Measurements from ENCODE around the gene CCL19. TPM values are rescaled to one million over a fixed set of nuclear protein-coding genes. Genes with fewer than 3 reads are reported as not detected.

The CCL19 gene
- total RNA-seq, 1 experiment from 2014 or later: not detected

DNA sequence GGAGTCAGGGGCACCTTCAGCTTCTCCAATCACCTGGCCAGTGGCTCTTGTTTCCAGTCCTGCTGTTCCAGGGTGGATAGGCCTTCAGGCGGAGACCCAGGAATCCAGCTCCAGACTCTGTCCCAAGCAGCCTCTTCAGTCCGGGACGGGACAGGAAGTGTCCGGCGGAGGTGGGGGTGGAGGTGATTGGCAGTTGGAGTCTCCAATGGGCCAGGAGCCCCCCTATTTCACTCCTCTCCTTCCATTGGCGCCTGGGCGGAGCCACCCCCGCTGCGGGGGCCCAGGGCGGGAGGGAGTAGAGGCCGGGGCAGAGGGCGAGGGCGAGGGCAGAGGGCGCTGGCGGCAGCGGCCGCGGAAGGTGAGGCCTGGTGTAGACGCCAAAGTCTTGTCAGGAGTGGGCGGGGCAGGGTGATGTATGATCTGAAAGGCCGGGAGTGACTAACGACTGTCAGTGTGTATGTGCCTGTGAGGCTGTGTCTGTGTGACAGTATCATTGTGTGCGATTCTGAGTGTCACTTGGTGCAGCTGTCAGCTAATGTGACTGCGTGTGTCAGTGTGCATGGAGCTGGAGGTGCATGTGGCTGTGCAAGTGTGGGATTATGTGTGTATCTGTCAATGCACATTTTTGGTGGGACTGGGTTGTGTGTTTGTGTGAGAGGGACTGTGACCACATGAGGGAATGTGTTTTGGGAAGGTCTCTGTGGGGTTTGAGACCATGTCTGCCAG is 39.0 kb downstream of the CCL19 start, which contains the start of gene IL11RA:
IL11RA (plus strand) TSS at position 310 of the 726 bp plus-strand sequence. CDS start 3,033 bp downstream, outside the sequence.
- no TSS peak for BruUV-seq (replicated peaks)
- peaks cover 30% of the 10 kb centered on the region for H3K4me1 ChIP-seq
- no peaks in the 10 kb centered on the region for H3K27me3 ChIP-seq (replicated peaks; ENCODE audit: control insufficient read depth, insufficient read depth, low read length)
- H3K27me3 Mint-ChIP-seq (ENCODE audit: insufficient read depth, unreplicated experiment): no peaks in the 10 kb centered on the region
- no peaks in the 10 kb centered on the region for H3K9me3 ChIP-seq
- no peaks in the 10 kb centered on the region for H3K9me3 Mint-ChIP-seq (ENCODE audit: unreplicated experiment)
- CTCF ChIA-PET: interaction anchor here (1.4 kb wide), 3 partner anchors 10 to 18 kb away, joined by 4 to 5 read pairs (median 5); partner anchors contain the start of gene SIGMAR1
- H3K4me1 Mint-ChIP-seq (ENCODE audit: low read depth, unreplicated experiment): peaks cover 30% of the 10 kb centered on the region
- H3K36me3 ChIP-seq (ENCODE audit: control insufficient read depth, insufficient read depth, low read length): no peaks in the 10 kb centered on the region
- DNase-seq: peak; percentile 97 to 98
- intact Hi-C loops (cut with micrococcal nuclease; ENCODE audit: unreplicated experiment): loop anchor here (1.0 to 10.0 kb wide), 4 partner anchors 8 to 53 kb away; partner anchors contain the start of gene SIGMAR1
- H3K4me3 ChIP-seq (ENCODE audit: low read depth, low read length): peak within 1 kb of the TSS; percentile 31
- peak within 1 kb of the TSS; percentile 62 for H3K27ac Mint-ChIP-seq (ENCODE audit: unreplicated experiment)
- peaks cover 28% of the 10 kb centered on the region for H3K36me3 Mint-ChIP-seq (ENCODE audit: insufficient read depth, unreplicated experiment)
- POLR2A ChIA-PET: interaction anchor here (0.7 to 2.6 kb wide), 4 partner anchors 13 to 129 kb away, joined by 3 to 11 read pairs (median 4); partner anchors contain the start of gene SIGMAR1
- H3K4me3 Mint-ChIP-seq (ENCODE audit: unreplicated experiment): peak within 1 kb of the TSS; percentile 66
- TF ChIP-seq CTCF (IDR thresholded peaks at IDR 0.05; ENCODE audit: insufficient read depth in 1 of 2, low read depth in 1 of 2, low read length in 1 of 2, severe bottlenecking in 1 of 2, unreplicated experiment in 1 of 2): peak in 1 of 2 experiments; percentile 20

- DNase-seq: no peak
- H3K4me1 Mint-ChIP-seq (ENCODE audit: low read depth, unreplicated experiment): peaks cover 30% of the 10 kb centered on the region
Measured at GRCh38 chr9:34651321-34651720, 39.8 kb downstream of the CCL19 start.

More at GRCh38 chr9:34651321-34651720, 39.8 kb downstream of the CCL19 start:
- Histone ChIP-seq H3K36me3 (ENCODE audit: control insufficient read depth, insufficient read depth, low read length) (no peaks in the 10 kb centered on the region), H3K4me1 (peaks cover 30% of the 10 kb centered on the region), H3K27me3 (replicated peaks; ENCODE audit: control insufficient read depth, insufficient read depth, low read length) (no peaks in the 10 kb centered on the region), H3K4me3 (ENCODE audit: low read depth, low read length) (peak overlapping the region; percentile 31), H3K9me3 (no peaks in the 10 kb centered on the region)
- Mint-ChIP-seq H3K27ac (ENCODE audit: unreplicated experiment) (peak overlapping the region; percentile 62), H3K9me3 (ENCODE audit: unreplicated experiment) (no peaks in the 10 kb centered on the region), H3K27me3 (ENCODE audit: insufficient read depth, unreplicated experiment) (no peaks in the 10 kb centered on the region), H3K4me3 (ENCODE audit: unreplicated experiment) (peak overlapping the region; percentile 66), H3K36me3 (ENCODE audit: insufficient read depth, unreplicated experiment) (peaks cover 28% of the 10 kb centered on the region)
- BruUV-seq (replicated peaks): TSS peak; percentile 93
- ChIA-PET POLR2A (interaction anchor here (0.7 to 2.6 kb wide), 4 partner anchors 14 to 128 kb away, joined by 3 to 11 read pairs (median 4); partner anchors contain the start of gene SIGMAR1), CTCF (interaction anchor here (1.4 kb wide), 3 partner anchors 9 to 17 kb away, joined by 4 to 5 read pairs (median 5); partner anchors contain the start of gene SIGMAR1)
- TF ChIP-seq CTCF (IDR thresholded peaks at IDR 0.05; ENCODE audit: insufficient read depth in 1 of 2, low read depth in 1 of 2, low read length in 1 of 2, severe bottlenecking in 1 of 2, unreplicated experiment in 1 of 2): no peak
- intact Hi-C loops (cut with micrococcal nuclease; ENCODE audit: unreplicated experiment): loop anchor here (10.0 kb wide), 1 partner anchor 53 kb away; no protein-coding TSS in a partner anchor

Data from Caco-2 (cell line).